Neuron (in vitro differentiated cells): ENCODE measurements around the gene MLST8.

Experiments used
- H2AFZ ChIP-seq: one replicate; pipeline ENCODE4 v1.6.1; 2013; ENCODE audit warnings: low read depth, mild to moderate bottlenecking, inconsistent platforms, low read length, moderate library complexity
- H3K27me3 ChIP-seq: one replicate; pipeline ENCODE4 v1.6.1; 2013; ENCODE audit warnings: low read length; ENCODE audit not compliant: insufficient read depth
- H3K36me3 ChIP-seq: one replicate; pipeline ENCODE4 v1.6.1; 2013; ENCODE audit warnings: low read length; ENCODE audit not compliant: insufficient read depth
- H3K4me1 ChIP-seq: one replicate; pipeline ENCODE4 v1.6.1; 2013; ENCODE audit warnings: low read length; ENCODE audit not compliant: insufficient read depth
- H3K4me3 ChIP-seq: 2 replicates; pipeline ENCODE4 v1.5.1; 2013; ENCODE audit warnings: mild to moderate bottlenecking, low read length, moderate library complexity
- H3K9me3 ChIP-seq: one replicate; pipeline ENCODE4 v1.6.1; 2013; ENCODE audit warnings: low read length

The MLST8 gene

DNA sequence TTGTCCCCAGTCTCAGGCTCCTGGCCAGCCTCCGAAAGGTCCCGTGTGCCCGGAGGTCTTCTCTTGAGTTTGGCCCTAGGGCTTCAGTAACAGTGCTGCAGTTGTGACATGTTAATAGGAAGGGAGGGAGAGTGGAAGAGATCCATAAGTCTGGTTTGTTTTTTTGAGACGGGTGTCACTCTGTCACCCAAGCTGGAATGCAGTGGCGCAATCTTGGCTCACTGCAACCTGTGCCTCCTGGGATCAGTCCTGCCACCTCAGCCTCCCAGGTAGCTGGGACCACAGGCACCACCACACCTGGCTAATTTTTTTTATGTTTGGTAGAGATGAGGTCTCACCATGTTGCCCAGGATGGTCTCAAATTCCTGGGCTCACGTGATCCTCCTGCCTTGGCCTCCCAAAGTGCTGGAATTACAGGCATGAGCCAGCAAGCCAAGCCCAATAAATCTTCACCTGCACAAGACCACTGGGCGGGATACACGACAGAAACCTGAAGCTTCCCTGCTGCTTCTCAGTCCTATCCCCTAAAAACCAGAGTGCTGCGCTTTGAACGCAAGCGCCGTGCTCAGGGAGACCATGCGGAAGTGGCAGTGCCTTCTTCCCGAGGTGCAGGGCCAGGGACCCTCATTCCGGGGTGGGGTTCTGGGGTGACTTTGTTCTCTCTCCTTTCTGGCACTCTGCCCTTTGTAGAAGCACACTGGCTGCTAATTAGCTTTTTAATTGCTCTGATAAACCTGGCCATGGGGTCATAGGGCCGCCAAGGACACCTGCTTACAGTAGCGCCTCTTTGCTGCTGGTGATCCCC, 38.8 kb upstream of the MLST8 start:
- H3K9me3 ChIP-seq = no peaks in the 10 kb centered on the region
- H3K4me3 ChIP-seq = no peak overlapping the region
- H3K4me1 ChIP-seq = no peaks in the 10 kb centered on the region
- peaks cover 28% of the 10 kb centered on the region for H3K36me3 ChIP-seq
- no peak overlapping the region for H2AFZ ChIP-seq
- H3K27me3 ChIP-seq = no peaks in the 10 kb centered on the region

DNA sequence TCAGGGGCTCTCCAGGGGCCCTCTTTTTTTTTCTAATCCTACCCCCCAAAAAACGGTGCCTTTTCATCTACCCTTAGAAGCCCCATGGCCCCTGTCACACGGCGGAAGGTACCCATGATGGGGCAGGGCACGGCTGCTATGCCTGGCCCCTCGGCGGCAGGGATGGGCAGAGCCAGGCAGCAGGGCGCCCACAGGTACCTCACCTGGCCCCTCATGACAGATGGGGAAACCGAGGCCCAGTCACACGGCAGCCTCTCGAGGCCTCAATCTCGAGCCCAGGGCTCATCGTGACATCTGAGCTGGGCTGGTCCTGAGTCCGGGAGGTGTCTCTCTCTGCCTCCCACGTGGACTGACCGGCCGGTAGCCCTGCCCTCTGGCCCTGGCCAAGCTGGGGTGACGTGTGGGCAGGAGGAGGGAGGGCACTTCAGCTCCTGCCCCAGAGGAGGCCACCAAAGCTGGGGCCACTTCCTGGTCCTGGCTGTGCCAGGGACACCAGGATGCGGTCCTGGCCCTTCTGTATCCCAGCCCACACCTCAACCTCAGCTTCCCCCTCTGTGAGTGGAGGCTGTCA, 38.1 kb upstream of the MLST8 start:
- Histone ChIP-seq H3K4me1 (no peaks in the 10 kb centered on the region), H3K9me3 (no peaks in the 10 kb centered on the region), H2AFZ (no peak overlapping the region), H3K4me3 (no peak overlapping the region), H3K27me3 (no peaks in the 10 kb centered on the region), H3K36me3 (peaks cover 35% of the 10 kb centered on the region)

DNA sequence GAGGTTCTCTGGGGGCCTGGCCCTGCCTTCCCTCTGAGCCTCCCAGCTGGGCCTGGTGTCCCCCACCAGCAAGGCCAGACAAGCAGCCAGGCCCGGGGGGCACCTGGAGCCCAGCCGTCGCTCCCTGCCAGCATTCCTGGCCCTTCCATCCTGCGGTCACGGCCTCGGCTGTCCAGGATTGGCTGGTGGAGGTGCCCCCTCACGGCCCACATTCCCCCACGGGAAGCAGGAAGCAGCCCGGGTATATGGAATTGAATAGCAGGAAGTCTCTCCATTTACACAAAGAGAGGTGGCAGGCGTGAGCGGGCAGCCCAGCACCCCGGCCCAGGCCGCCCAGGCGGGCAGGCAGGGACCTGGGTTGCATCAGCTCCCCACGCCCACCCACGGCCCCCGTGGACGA, 35.2 kb upstream of the MLST8 start:
- Histone ChIP-seq H3K36me3 (peaks cover 60% of the 10 kb centered on the region), H3K9me3 (no peaks in the 10 kb centered on the region), H3K27me3 (no peaks in the 10 kb centered on the region), H2AFZ (no peak overlapping the region), H3K4me1 (no peaks in the 10 kb centered on the region), H3K4me3 (no peak overlapping the region)

DNA sequence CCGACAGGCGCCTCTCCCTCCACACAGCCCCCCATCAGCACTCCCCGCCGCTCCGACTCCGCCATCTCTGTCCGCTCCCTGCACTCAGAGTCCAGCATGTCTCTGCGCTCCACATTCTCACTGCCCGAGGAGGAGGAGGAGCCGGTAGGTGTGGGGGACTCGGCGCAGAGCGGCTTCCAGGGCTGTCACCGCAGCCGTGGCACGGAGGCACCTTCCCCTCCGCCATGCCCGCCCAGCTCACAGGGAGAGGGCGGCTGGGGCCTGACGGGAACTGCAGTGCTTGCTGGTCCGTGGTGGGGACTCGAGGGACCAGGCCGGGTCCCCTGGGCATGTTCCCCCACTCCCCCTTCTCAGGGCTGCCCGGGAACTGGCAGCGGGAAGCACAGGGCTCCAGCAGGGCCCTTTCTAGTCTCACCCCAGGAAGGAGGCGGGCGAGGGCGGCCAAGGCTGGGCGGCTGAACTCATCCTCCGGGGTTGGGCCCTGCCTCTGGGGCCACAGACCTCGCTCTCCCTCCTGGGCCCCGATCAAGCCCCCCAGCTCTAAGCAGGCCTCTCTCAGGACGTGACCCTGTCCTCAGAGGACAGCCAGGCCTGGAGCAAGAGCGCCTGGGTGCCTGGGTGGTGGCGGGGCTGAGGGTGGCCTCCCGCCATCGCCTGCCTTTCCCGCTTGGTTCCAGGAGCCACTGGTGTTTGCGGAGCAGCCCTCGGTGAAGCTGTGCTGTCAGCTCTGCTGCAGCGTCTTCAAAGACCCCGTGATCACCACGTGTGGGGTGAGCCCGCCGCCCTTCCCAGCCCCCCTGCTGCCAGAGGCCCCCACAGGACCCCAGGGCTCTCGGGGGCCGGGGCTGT, 34.4 kb upstream of the MLST8 start:
- Histone ChIP-seq H3K27me3 (no peaks in the 10 kb centered on the region), H3K4me3 (no peak overlapping the region), H3K9me3 (no peaks in the 10 kb centered on the region), H2AFZ (no peak overlapping the region), H3K4me1 (no peaks in the 10 kb centered on the region), H3K36me3 (peaks cover 63% of the 10 kb centered on the region)

DNA sequence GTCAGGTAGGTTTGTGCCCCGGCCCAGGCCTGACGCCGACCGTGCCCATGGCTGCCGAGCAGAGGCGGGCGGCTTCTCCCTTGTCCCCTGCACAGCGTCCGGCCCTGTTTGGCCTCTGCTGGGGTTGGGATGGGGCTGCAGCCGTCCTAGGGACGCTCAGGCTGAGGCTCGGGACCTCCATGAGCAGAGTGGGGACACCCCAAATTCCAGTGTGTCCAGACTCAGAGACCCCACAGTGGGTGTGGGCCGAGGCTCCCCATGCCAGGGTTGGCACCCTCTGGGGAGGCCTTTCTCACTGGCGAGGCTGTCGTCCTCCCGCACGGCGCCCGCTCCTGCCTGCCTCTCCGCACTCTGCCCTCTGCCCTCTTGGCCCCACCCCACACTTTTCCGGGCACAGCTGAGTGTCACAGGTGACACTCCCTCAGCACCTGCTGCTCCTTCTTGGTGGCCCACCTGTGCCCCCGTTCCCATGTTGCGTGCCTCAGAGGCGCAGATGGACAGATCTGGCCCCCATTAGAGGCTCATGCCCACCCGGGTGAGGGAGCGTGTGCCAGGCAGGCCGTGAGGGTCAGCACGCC, 33.6 kb upstream of the MLST8 start:
- Histone ChIP-seq H3K36me3 (peaks cover 65% of the 10 kb centered on the region), H3K4me1 (no peaks in the 10 kb centered on the region), H3K9me3 (no peaks in the 10 kb centered on the region), H2AFZ (no peak overlapping the region), H3K27me3 (no peaks in the 10 kb centered on the region), H3K4me3 (no peak overlapping the region)

DNA sequence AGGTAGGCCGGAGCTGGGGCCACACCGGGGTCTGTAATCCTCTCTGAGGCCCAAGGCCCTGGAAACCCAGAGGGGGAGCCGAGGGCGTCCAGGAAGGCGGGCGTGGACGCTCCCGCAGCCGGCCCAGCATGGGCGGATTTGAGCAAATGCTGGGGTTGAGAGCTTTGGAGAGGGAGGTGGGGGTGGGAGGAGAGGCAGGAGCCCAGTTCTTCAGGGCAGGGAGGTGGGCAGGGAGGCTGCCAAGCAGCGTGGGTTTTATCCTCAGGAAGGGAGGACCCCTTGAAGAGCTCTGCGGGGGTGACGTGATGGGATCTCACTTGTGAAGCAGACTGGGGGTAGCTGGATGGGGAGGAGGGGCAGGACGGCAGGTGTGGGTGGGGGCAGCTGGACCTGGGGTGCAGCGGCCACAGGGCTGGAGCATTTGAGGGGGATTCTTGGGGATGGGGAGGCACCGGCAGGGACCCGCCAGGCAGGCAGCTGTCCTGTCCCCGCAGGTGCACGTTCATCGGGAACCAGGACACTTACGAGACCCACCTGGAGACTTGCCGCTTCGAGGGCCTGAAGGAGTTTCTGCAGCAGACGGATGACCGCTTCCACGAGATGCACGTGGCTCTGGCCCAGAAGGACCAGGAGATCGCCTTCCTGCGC, 32.4 kb upstream of the MLST8 start:
- Histone ChIP-seq H3K9me3 (no peaks in the 10 kb centered on the region), H3K4me1 (no peaks in the 10 kb centered on the region), H2AFZ (no peak overlapping the region), H3K4me3 (no peak overlapping the region), H3K36me3 (peaks cover 69% of the 10 kb centered on the region), H3K27me3 (no peaks in the 10 kb centered on the region)

DNA sequence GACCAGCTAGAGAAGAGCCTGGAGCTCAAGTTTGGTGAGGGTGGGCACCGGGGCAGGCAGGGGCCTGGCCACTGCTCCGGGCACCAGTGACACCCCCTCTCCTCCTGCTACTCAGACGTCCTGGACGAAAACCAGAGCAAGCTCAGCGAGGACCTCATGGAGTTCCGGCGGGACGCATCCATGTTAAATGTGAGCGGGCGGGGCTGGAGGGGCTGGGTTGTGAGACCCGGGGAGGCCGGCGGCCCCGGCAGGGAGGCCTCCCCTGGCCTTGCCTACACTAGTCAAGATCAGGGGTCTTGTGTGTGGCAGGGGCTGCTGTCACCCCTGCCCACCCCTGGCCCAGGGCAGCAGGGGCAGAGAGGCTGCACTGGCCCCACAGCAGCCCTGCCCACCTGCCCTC, 31.9 kb upstream of the MLST8 start:
- Histone ChIP-seq H2AFZ (no peak overlapping the region), H3K36me3 (peaks cover 66% of the 10 kb centered on the region), H3K9me3 (no peaks in the 10 kb centered on the region), H3K4me3 (no peak overlapping the region), H3K27me3 (no peaks in the 10 kb centered on the region), H3K4me1 (no peaks in the 10 kb centered on the region)

DNA sequence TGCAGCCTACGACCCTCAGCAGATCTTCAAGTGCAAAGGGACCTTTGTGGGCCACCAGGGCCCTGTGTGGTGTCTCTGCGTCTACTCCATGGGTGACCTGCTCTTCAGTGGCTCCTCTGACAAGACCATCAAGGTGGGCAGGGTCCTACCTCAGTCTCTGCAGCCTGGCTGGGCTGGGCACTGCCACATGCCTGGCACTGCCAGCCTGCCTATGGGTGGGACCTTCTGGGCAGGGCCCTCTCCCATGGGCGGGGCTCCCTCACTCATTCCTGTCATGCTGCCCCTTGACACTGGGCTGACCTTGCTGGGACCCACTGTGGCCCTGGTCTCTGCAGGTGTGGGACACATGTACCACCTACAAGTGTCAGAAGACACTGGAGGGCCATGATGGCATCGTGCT, 31.3 kb upstream of the MLST8 start:
- Histone ChIP-seq H2AFZ (no peak overlapping the region), H3K9me3 (no peaks in the 10 kb centered on the region), H3K4me3 (no peak overlapping the region), H3K4me1 (no peaks in the 10 kb centered on the region), H3K27me3 (no peaks in the 10 kb centered on the region), H3K36me3 (peaks cover 65% of the 10 kb centered on the region)

DNA sequence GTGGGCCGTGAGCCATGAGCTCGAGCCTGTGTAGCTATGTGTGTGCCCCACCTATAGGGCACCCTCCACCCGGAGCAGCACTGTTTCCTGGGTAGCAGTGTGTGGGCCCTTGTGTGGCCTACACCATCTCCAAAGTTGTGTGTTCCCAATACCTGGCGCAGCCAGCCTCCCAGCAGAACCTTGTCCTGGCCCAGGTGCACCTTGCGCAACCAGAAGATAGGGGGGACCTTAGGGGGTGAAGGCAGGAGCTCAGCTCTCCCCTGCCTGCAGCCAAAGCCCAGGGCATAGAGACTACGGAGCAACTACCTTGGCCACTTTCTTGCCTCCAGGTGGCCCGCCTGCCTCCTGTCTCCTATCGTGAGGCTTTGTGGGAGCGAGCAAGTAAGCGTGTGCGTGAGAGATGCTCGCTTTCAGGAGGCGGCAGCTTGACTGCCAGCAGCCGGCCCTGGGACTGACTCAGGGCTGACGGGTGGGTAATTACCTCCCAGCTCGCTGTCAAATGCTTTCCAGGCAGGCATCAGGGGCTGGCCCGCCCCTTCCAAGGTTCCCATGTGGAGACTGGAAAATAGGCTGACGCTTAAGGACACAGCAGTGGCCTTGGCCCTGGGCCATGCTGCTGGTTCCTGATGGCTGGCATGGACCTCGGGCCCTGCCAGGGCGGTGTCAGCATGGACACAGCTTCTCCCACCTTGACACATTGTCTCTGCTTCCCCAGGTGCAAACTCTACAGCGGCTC, 30.7 kb upstream of the MLST8 start:
- H3K27me3 ChIP-seq = no peaks in the 10 kb centered on the region
- H3K36me3 ChIP-seq = peaks cover 65% of the 10 kb centered on the region
- H3K4me3 ChIP-seq = no peak overlapping the region
- no peak overlapping the region for H2AFZ ChIP-seq
- no peaks in the 10 kb centered on the region for H3K9me3 ChIP-seq
- no peaks in the 10 kb centered on the region for H3K4me1 ChIP-seq

DNA sequence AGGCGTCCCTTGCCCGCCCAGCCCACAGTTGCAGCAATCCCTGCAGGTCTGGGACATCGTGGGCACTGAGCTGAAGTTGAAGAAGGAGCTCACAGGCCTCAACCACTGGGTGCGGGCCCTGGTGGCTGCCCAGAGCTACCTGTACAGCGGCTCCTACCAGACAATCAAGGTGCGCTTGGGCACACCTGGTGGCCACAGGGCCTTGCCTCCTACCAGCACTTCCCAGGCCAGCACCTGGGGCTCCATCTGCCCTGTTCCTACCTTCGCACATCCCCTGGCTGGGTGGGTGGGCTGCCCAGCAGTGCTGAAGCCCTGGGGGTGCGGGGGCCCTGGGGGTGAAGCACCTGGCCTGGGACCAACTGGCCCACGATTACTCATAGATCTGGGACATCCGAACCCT, 29.8 kb upstream of the MLST8 start:
- no peak overlapping the region for H3K4me3 ChIP-seq

DNA sequence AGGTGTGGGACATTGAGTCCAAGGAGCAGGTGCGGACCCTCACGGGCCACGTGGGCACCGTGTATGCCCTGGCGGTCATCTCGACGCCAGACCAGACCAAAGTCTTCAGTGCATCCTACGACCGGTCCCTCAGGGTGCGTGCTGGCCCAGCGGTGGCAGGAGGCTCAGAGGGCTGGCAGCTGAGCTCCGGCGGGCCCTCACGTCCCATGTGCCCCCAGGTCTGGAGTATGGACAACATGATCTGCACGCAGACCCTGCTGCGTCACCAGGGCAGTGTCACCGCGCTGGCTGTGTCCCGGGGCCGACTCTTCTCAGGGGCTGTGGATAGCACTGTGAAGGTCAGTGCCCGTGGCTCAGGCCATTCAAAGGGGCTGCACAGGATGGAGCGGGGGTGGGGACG, 29.2 kb upstream of the MLST8 start:
- H3K4me1 ChIP-seq = no peaks in the 10 kb centered on the region
- no peak overlapping the region for H3K4me3 ChIP-seq
- no peaks in the 10 kb centered on the region for H3K27me3 ChIP-seq
- no peaks in the 10 kb centered on the region for H3K9me3 ChIP-seq
- peaks cover 65% of the 10 kb centered on the region for H3K36me3 ChIP-seq
- no peak overlapping the region for H2AFZ ChIP-seq

More for the DNA sequence above, 29.8 kb upstream of the MLST8 start:
- Histone ChIP-seq H3K9me3 (no peaks in the 10 kb centered on the region), H3K36me3 (peaks cover 65% of the 10 kb centered on the region), H3K27me3 (no peaks in the 10 kb centered on the region), H3K4me1 (no peaks in the 10 kb centered on the region), H2AFZ (no peak overlapping the region)

DNA sequence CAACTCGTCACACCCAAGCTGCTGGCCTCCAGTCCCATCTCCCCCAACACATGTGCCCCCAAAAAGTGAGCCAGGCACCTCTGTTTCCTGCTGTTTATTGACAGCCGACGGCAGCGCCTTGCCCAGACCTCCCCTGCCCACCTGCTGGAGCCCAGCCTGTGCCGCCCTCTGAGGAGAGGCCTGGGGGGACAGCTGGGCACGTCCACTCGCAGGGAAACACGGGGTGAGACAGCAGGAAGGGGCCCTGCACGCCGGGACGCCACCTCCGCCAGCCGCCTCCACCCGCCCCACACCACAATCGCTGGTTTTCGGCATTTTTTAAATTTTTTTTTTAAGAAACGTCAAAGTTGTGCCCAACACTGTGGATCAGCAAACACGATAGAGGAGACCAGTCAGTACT, 28.2 kb upstream of the MLST8 start:
- Histone ChIP-seq H3K36me3 (peaks cover 54% of the 10 kb centered on the region), H3K27me3 (no peaks in the 10 kb centered on the region), H3K9me3 (no peaks in the 10 kb centered on the region), H2AFZ (no peak overlapping the region), H3K4me3 (no peak overlapping the region), H3K4me1 (no peaks in the 10 kb centered on the region)
